BLaER1 treated with 17β-estradiol and CSF1 and Interleukin-3, amounts not matched to agents 10 nM and 100 nM (cell line): ENCODE results near the gene MYO10.

Experiments used
- H3K27ac ChIP-seq, 11 experiments: shearing (Covaris generic); formaldehyde crosslinking; 2 replicates each; pipeline ENCODE4 v1.8.1; 2022
- H3K27me3 ChIP-seq, 11 experiments: shearing (Covaris generic); formaldehyde crosslinking; 2 replicates each; pipeline ENCODE4 v1.8.1; 2022
- H3K36me3 ChIP-seq, 11 experiments: shearing (Covaris generic); formaldehyde crosslinking; 2 replicates each; pipeline ENCODE4 v1.8.1; 2022
- H3K4me1 ChIP-seq, 10 experiments: shearing (Covaris generic); formaldehyde crosslinking; 2 replicates each; pipeline ENCODE4 v1.8.1; 2022
- H3K4me2 ChIP-seq, 11 experiments: shearing (Covaris generic); formaldehyde crosslinking; 2 replicates each; pipeline ENCODE4 v1.8.1; 2022
- H3K4me3 ChIP-seq, 10 experiments: shearing (Covaris generic); formaldehyde crosslinking; 2 replicates each; pipeline ENCODE4 v1.8.1; 2022
- H3K9ac ChIP-seq, 11 experiments: shearing (Covaris generic); formaldehyde crosslinking; 2 replicates each; pipeline ENCODE4 v1.8.1; 2022
- H3K9me3 ChIP-seq, 11 experiments: shearing (Covaris generic); formaldehyde crosslinking; replicated peaks in 1 of 11; 2 replicates each; pipeline ENCODE4 v1.8.1; 2022
- H4K20me1 ChIP-seq, 11 experiments: shearing (Covaris generic); formaldehyde crosslinking; 2 replicates each; pipeline ENCODE4 v1.8.1; 2022
- Cebpa-rat ChIP-seq, 11 experiments: shearing (Covaris generic); IDR thresholded peaks; 2 replicates each; pipeline ENCODE4 v1.8.1; 2022

MYO10 gene

DNA sequence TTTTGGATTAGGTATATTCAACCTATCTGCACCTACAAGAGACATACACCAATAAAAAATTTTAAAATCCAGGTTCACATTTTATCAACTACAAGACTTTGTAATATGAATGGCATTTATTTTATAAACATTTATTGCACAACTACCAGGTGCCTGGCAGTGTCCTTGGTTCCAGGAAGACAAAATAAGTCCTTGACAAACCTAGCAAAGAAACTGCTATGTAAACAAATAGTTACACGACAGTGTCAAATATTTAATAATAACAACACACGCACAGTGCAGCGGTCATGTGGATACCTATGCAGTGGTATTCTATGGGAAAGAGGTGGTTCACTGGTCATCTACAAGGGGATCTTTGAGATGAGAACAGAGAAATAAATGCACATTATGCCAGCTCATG, 120.7 kb downstream of the MYO10 start:
- Histone ChIP-seq H3K4me1 (no peaks in the 10 kb centered on the region), H3K4me2 (no peak overlapping the region), H3K9me3 (peaks cover 0 to 4% (median 0%) of the 10 kb centered on the region in 11 experiments; a peak in 1 of 22 replicates), H3K27ac (no peak overlapping the region), H3K27me3 (no peaks in the 10 kb centered on the region), H3K9ac (no peak overlapping the region), H3K36me3 (no peaks in the 10 kb centered on the region), H3K4me3 (no peak overlapping the region), H4K20me1 (no peaks in the 10 kb centered on the region)
- no peak for TF ChIP-seq Cebpa-rat (IDR thresholded peaks at IDR 0.05)

DNA sequence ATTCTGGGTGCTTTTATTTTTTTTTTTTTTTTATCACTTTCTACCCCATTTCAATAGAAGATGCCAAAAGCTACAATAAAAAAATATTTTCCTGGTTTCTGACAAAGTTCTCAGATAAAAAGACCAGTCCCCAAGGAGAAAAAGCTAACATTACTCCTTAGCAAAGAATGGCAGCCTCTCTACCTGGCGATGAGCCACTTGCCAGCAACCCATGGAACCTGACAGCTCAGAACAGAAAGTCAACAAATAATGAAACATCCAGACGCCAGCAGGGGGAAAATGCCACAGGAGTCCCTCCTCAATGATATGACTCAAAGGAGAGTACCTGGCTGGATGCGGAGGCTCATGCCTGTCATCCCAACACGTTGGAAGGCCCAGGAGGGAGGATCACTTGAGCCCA, 123.2 kb downstream of the MYO10 start:
- Histone ChIP-seq H3K9me3 (peaks cover 0 to 4% (median 0%) of the 10 kb centered on the region in 11 experiments; a peak in 2 of 22 replicates), H3K9ac (no peak overlapping the region), H3K27me3 (no peaks in the 10 kb centered on the region), H3K36me3 (no peaks in the 10 kb centered on the region), H4K20me1 (no peaks in the 10 kb centered on the region), H3K27ac (no peak overlapping the region), H3K4me2 (no peak overlapping the region), H3K4me3 (no peak overlapping the region), H3K4me1 (peaks cover 0 to 18% (median 14%) of the 10 kb centered on the region in 10 experiments; a peak in 14 of 20 replicates)
- TF ChIP-seq Cebpa-rat (IDR thresholded peaks at IDR 0.05): no peak

DNA sequence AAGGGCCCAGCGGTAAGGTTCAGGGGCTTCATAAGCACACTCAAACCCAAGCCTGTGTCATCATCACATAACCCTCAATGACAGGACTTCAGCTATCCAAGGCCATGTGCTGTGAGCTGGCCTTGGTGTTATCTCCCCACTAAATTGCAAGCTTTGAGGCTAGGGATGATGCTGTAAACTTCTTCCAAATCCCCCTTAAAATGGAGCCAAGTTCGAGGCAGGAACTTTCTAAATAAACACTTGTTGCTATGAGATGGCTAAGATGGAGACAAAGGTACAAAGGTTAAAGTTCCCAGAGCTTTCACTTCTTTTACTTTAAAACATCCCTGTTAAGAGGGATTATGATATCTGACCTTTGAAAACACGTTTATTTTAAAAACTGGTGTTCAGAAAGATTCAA, 123.6 kb downstream of the MYO10 start:
- Histone ChIP-seq H3K9ac (no peak overlapping the region), H3K36me3 (no peaks in the 10 kb centered on the region), H4K20me1 (no peaks in the 10 kb centered on the region), H3K27ac (no peak overlapping the region; a peak in 1 of 22 replicates), H3K27me3 (no peaks in the 10 kb centered on the region), H3K4me1 (peaks cover 0 to 22% (median 15%) of the 10 kb centered on the region in 10 experiments; a peak in 15 of 20 replicates), H3K4me2 (no peak overlapping the region), H3K9me3 (peaks cover 0 to 4% (median 0%) of the 10 kb centered on the region in 11 experiments; a peak in 2 of 22 replicates), H3K4me3 (no peak overlapping the region)
- no peak for TF ChIP-seq Cebpa-rat (IDR thresholded peaks at IDR 0.05)

DNA sequence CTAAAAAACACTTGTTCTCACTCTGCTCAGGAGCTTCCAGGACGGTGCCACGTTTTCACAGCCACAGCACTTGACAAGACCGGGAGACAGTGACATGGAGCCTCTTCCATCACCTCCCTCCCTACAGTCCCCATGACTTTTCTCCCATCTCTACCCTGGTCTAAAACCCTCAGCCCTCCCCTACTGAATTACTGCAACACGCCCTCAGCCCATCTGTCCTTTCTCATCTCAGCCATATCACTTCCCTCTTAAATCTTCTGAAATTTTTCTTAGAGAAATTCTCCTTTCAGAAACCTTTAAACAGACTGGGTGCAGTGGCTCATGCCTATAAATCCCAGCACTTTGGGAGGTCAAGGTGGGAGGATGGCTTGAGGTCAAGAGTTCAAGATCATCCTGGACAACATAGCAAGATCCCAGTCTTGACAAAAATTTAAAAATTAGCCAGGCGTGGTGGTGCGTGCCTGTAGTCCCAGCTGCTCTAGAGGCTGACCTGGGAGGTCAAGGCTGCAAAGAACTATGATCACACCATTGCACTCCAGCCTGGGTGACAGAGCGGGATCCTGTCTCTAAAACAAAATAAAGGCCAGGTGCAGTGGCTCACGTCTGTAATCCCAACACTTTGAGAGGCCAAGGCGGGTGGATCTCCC, 125.8 kb downstream of the MYO10 start:
- no peak overlapping the region for H3K27ac ChIP-seq

DNA sequence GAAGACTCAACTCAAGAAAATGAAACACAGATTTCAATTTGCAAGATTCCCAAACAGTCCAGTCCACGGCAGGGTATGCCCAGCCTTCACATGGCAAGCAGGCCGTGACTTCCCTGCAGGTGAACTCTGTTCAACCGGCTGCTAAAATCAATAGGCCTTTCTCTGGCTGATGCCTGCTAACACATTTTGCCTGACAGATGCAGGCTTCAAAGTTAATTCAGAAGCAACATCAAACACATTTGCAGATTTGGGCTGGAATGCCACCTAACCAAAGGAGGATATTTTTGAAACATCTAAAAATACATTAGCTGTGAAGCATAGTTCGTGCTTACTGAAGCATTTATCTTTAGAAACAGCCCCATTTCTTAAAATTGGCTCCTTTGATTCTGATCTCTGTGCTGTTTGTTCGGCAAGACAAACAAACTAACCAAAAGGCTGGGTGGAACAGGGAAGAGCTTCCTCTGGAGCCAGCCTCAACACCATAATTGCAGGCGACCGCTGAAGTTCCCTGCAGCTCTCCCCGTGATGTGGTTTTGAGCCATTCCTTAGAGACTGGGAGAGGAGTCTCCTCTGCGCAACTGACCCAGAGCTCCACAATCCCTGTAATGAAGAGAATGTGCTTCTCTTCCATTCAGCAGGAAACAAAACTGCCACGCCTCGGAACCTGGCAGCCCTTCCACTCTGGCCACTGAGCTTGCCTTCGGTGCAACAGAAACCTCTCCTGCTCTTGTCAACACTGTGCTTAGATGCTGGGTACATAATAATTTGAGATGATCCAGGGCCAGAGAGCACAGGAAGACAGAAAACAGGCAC, 126.5 kb downstream of the MYO10 start:
- H4K20me1 ChIP-seq: no peaks in the 10 kb centered on the region
- peaks cover 0 to 18% (median 6%) of the 10 kb centered on the region in 11 experiments; a peak in 10 of 22 replicates for H3K9me3 ChIP-seq
- H3K4me2 ChIP-seq: peak overlapping the region; percentile 22 to 76 (median 33); a peak in 19 of 22 replicates
- H3K9ac ChIP-seq: no peak overlapping the region
- H3K4me3 ChIP-seq: no peak overlapping the region
- no peaks in the 10 kb centered on the region for H3K27me3 ChIP-seq
- H3K36me3 ChIP-seq: no peaks in the 10 kb centered on the region
- peaks cover 0 to 34% (median 26%) of the 10 kb centered on the region in 10 experiments; a peak in 17 of 20 replicates for H3K4me1 ChIP-seq
- H3K27ac ChIP-seq: no peak overlapping the region
- no peak for TF ChIP-seq Cebpa-rat (IDR thresholded peaks at IDR 0.05)

More for the DNA sequence above, 125.8 kb downstream of the MYO10 start:
- Histone ChIP-seq H3K9ac (no peak overlapping the region), H3K36me3 (no peaks in the 10 kb centered on the region), H3K9me3 (peaks cover 0 to 15% (median 6%) of the 10 kb centered on the region in 11 experiments; a peak in 10 of 22 replicates), H3K4me3 (no peak overlapping the region), H4K20me1 (no peaks in the 10 kb centered on the region), H3K4me2 (peak overlapping the region in 9 of 11 experiments; percentile 22 to 76 (median 42); a peak in 17 of 22 replicates), H3K27me3 (no peaks in the 10 kb centered on the region), H3K4me1 (peaks cover 0 to 34% (median 26%) of the 10 kb centered on the region in 10 experiments; a peak in 17 of 20 replicates)
- TF ChIP-seq Cebpa-rat (IDR thresholded peaks at IDR 0.05): no peak

DNA sequence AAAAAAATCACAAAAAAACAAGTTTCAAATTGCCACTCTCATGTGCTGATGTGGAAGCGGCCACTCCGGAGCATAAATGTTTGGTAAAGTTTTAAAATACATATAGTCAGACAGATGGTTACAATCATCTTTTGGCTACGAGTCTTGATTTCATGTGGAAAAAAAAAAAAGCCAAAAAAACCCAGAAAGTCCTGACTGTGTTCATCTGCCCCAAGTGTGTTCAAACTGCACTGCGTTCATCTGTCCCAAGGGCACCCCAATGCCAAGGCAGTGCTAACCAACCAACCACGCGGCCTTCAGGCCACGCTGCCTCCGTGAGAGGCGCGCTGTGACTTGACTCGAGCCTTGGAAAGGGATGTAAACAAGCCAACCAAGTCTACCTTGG, 127.1 kb downstream of the MYO10 start:
- H3K27me3 ChIP-seq: no peaks in the 10 kb centered on the region
- peak overlapping the region in 9 of 11 experiments; percentile 22 to 76 (median 42); a peak in 18 of 22 replicates for H3K4me2 ChIP-seq
- no peak overlapping the region for H3K9ac ChIP-seq
- no peak overlapping the region for H3K4me3 ChIP-seq
- no peak for TF ChIP-seq Cebpa-rat (IDR thresholded peaks at IDR 0.05)
- peaks cover 0 to 18% (median 6%) of the 10 kb centered on the region in 11 experiments; a peak in 10 of 22 replicates for H3K9me3 ChIP-seq
- no peaks in the 10 kb centered on the region for H3K36me3 ChIP-seq
- no peak overlapping the region for H3K27ac ChIP-seq
- H4K20me1 ChIP-seq: no peaks in the 10 kb centered on the region
- peaks cover 0 to 34% (median 26%) of the 10 kb centered on the region in 10 experiments; a peak in 17 of 20 replicates for H3K4me1 ChIP-seq

DNA sequence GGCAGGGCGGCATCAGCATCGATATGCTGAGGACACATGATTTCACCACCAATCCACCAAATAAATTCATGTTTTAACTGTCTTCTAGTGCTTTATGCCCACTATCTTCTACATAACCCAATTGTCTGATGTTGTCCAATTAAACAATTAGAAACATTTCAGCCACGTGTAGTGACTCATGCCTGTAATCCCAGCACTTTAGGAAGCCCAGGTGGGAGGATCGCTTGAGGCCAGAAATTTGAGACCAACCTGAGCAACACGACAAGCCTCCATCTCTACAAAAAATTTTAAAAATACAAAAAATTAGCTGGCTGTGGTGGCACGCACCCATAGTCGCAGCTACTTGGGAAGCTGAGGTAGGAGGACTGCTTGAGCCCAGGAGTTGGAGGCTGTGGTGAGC, 128.1 kb downstream of the MYO10 start:
- no peak for TF ChIP-seq Cebpa-rat (IDR thresholded peaks at IDR 0.05)
- H3K27ac ChIP-seq: no peak overlapping the region
- peaks cover 0 to 18% (median 6%) of the 10 kb centered on the region in 11 experiments; a peak in 10 of 22 replicates for H3K9me3 ChIP-seq
- H3K9ac ChIP-seq: no peak overlapping the region
- H3K4me1 ChIP-seq: peaks cover 0 to 34% (median 26%) of the 10 kb centered on the region in 10 experiments; a peak in 17 of 20 replicates
- no peaks in the 10 kb centered on the region for H4K20me1 ChIP-seq
- H3K36me3 ChIP-seq: no peaks in the 10 kb centered on the region
- no peak overlapping the region for H3K4me3 ChIP-seq
- H3K4me2 ChIP-seq: no peak overlapping the region
- H3K27me3 ChIP-seq: no peaks in the 10 kb centered on the region

DNA sequence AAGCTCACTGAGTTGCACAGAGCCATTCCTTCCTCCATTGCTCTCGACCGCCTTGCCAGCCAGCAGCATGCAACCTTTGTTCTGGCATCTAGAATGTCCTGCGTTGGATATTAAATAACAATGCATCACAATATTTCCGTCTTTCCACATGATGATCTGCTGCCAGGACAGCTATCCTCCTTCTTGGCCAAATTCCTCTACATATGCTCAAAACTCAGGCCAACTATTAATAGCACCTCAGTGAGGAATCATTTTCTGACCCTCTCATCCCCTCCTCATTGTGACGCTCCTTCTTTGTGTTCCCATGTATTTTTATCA, 128.6 kb downstream of the MYO10 start:
- Histone ChIP-seq H3K4me3 (no peak overlapping the region), H3K27ac (no peak overlapping the region), H4K20me1 (no peaks in the 10 kb centered on the region), H3K9ac (no peak overlapping the region), H3K4me1 (peaks cover 0 to 34% (median 26%) of the 10 kb centered on the region in 10 experiments; a peak in 17 of 20 replicates), H3K27me3 (no peaks in the 10 kb centered on the region), H3K4me2 (peak overlapping the region in 9 of 11 experiments; percentile 5 to 57 (median 43); a peak in 16 of 22 replicates), H3K36me3 (no peaks in the 10 kb centered on the region), H3K9me3 (peaks cover 0 to 18% (median 6%) of the 10 kb centered on the region in 11 experiments; a peak in 10 of 22 replicates)
- TF ChIP-seq Cebpa-rat (IDR thresholded peaks at IDR 0.05): no peak
